Hepatocyte (in vitro differentiated cells): Measurements from ENCODE around the gene TEKT5. TPM values are rescaled to one million over a fixed set of nuclear protein-coding genes. Genes with fewer than 3 reads are reported as not detected.

ENCODE experiments used
- DNase-seq: peaks from one replicate; pipeline ENCODE4 v3.0.0-alpha.2; 2016; ENCODE audit warnings: low spot score
- H2AFZ ChIP-seq: fragments of 200-600 bp; sonication (generic); 2 replicates; pipeline ENCODE4 v1.6.0; 2016; ENCODE audit warnings: antibody characterized with exemption, mild to moderate bottlenecking
- H3K27ac ChIP-seq: fragments of 200-600 bp; sonication (generic); 2 replicates; pipeline ENCODE4 v1.5.1; 2016; ENCODE audit warnings: mild to moderate bottlenecking
- H3K27me3 ChIP-seq: fragments of 200-600 bp; sonication (generic); 2 replicates; pipeline ENCODE4 v1.6.1; 2016
- H3K36me3 ChIP-seq: fragments of 200-600 bp; sonication (generic); replicated peaks from 2 replicates; pipeline ENCODE4 v1.5.1; 2016; ENCODE audit warnings: low read depth; ENCODE audit not compliant: insufficient read depth
- H3K4me1 ChIP-seq: fragments of 200-600 bp; sonication (generic); 2 replicates; pipeline ENCODE4 v1.5.1; 2016; ENCODE audit warnings: mild to moderate bottlenecking, moderate library complexity; ENCODE audit not compliant: insufficient read depth
- H3K4me2 ChIP-seq: fragments of 200-600 bp; sonication (generic); 2 replicates; pipeline ENCODE4 v1.6.0; 2016
- H3K4me3 ChIP-seq: fragments of 200-600 bp; sonication (generic); 2 replicates; pipeline ENCODE4 v1.5.1; 2016; ENCODE audit warnings: mild to moderate bottlenecking
- H3K79me2 ChIP-seq: fragments of 200-600 bp; sonication (generic); 2 replicates; pipeline ENCODE4 v1.6.0; 2017; ENCODE audit warnings: mild to moderate bottlenecking
- H3K9me2 ChIP-seq: fragments of 200-600 bp; sonication (generic); replicated peaks from 2 replicates; pipeline ENCODE4 v1.6.0; 2017; ENCODE audit warnings: mild to moderate bottlenecking; ENCODE audit not compliant: insufficient read depth
- H3K9me3 ChIP-seq: fragments of 200-600 bp; sonication (generic); 2 replicates; pipeline ENCODE4 v1.5.1; 2016; ENCODE audit warnings: low read depth, mild to moderate bottlenecking
- H4K20me1 ChIP-seq: fragments of 200-600 bp; sonication (generic); 2 replicates; pipeline ENCODE4 v1.6.0; 2016; ENCODE audit warnings: mild to moderate bottlenecking; ENCODE audit not compliant: insufficient read depth, poor library complexity, severe bottlenecking
- EZH2 ChIP-seq: fragments of 200-600 bp; sonication (generic); IDR thresholded peaks from 2 replicates; pipeline ENCODE4 v1.6.1; 2016; ENCODE audit warnings: antibody characterized with exemption, mild to moderate bottlenecking, borderline replicate concordance
- EZH2phosphoT487 ChIP-seq: fragments of 200-600 bp; sonication (generic); IDR thresholded peaks from one replicate; pipeline ENCODE4 v1.6.1; 2018; ENCODE audit warnings: antibody characterized with exemption, mild to moderate bottlenecking, low read depth, moderate library complexity; ENCODE audit not compliant: unreplicated experiment, severe bottlenecking
- WGBS: methylation state at CpG from one replicate; pipeline ENCODE4 v1.1.6; 2016; ENCODE audit warnings: low lambda C conversion rate; ENCODE audit errors: missing lambda C conversion rate; 5-methylcytosine and 5-hydroxymethylcytosine counted together
- polyA plus RNA-seq: library from polyadenylated mRNA; unstranded; fragments of >200 nt; fragmentation: Nextera tagmentation; extraction: Ambion mirVana; gene quantifications from 2 replicates; pipeline ENCODE4 v1.2.1, GENCODE V29; 2016
- total RNA-seq: library from RNA; depleted of rRNA; stranded (reverse); fragments of >200 nt; gene quantifications from 2 replicates; pipeline ENCODE4 v1.2.3, GENCODE V29; 2014
- TF ChIP-seq, protein P1 (sequence below): fragments of 200-600 bp; sonication (generic); IDR thresholded peaks from 2 replicates; pipeline ENCODE4 v1.5.1; 2016; ENCODE audit warnings: antibody characterized with exemption, mild to moderate bottlenecking; ENCODE audit not compliant: poor library complexity

Gene TEKT5
- total and polyA plus RNA-seq, 2 experiments from 2014 or later: not detected

DNA sequence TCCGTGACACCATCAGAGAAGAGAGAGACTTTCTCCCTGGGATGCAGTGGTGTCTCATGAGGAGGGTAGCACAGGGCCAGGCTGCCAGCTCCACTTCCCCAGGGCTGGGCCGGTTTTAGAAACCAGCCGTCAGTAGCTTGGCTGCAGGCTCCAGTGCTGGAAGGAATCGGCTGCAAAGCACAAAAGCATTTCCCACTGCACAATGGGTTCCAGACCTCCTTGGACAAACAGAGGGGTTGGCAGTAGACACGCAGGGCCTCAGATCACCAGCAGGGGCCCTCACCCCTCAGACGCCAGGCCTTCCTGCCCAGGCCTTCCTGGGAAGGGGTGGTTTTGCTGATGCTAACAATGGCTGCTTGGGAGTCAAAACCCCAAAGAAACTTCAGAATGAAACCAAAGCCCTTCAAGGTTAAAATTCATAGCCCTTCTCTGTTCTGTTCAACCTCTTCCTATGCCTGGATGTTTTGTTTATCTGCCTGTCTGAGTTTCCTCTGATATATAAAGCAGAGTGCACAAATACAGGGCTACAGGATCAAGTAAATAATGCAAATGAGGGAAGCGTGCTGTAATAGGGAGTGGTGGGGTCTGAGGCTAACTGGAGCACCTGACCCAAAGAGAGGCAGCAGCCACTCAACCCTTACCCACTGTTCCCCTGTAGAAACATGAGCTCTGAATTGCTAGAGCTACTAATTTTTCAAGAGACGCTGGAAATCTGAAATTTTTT is 26.2 kb downstream of the TEKT5 start:
- no peak overlapping the region for H3K4me3 ChIP-seq
- no peaks in the 10 kb centered on the region for H4K20me1 ChIP-seq
- no peak for TF ChIP-seq EZH2
- TF ChIP-seq, protein P1, sequence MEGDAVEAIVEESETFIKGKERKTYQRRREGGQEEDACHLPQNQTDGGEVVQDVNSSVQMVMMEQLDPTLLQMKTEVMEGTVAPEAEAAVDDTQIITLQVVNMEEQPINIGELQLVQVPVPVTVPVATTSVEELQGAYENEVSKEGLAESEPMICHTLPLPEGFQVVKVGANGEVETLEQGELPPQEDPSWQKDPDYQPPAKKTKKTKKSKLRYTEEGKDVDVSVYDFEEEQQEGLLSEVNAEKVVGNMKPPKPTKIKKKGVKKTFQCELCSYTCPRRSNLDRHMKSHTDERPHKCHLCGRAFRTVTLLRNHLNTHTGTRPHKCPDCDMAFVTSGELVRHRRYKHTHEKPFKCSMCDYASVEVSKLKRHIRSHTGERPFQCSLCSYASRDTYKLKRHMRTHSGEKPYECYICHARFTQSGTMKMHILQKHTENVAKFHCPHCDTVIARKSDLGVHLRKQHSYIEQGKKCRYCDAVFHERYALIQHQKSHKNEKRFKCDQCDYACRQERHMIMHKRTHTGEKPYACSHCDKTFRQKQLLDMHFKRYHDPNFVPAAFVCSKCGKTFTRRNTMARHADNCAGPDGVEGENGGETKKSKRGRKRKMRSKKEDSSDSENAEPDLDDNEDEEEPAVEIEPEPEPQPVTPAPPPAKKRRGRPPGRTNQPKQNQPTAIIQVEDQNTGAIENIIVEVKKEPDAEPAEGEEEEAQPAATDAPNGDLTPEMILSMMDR: peak; percentile 14
- no peak overlapping the region for H2AFZ ChIP-seq
- no peaks in the 10 kb centered on the region for H3K27me3 ChIP-seq
- H3K79me2 ChIP-seq: no peaks in the 10 kb centered on the region
- H3K9me2 ChIP-seq: no peaks in the 10 kb centered on the region
- 61% methylated on average over 8 of the region's 8 CpGs for WGBS
- H3K4me2 ChIP-seq: no peak overlapping the region
- no peaks in the 10 kb centered on the region for H3K9me3 ChIP-seq
- no peak overlapping the region for H3K27ac ChIP-seq
- peak; percentile 27 for DNase-seq
- no peaks in the 10 kb centered on the region for H3K36me3 ChIP-seq
- H3K4me1 ChIP-seq: no peaks in the 10 kb centered on the region

DNA sequence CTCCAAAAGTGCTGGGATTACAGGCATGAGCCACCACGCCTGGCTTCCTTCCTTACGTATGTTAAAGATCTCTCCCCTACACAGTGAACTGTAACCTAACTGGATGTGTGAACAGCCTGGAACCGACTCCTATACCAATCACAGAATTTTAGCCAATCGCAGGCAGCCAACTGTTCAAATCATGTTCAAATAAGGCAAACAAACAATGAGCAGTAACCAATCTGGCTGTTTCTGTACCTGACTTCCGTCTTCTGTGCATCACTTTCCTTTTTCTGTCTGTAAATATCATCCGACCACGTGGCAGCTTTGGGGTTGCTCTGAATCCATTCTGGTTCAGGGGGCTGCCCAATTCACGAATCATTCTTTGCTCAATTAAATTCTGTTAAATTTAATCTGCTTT is 27.5 kb downstream of the TEKT5 start:
- H3K9me3 ChIP-seq: no peaks in the 10 kb centered on the region
- H3K4me1 ChIP-seq: no peaks in the 10 kb centered on the region
- H3K27me3 ChIP-seq: no peaks in the 10 kb centered on the region
- DNase-seq: no peak
- no peak overlapping the region for H3K27ac ChIP-seq
- TF ChIP-seq EZH2: no peak
- TF ChIP-seq, protein P1: no peak
- TF ChIP-seq EZH2phosphoT487: no peak
- H3K4me2 ChIP-seq: no peak overlapping the region
- H3K4me3 ChIP-seq: no peak overlapping the region
- WGBS: 89% methylated on average over 8 of the region's 8 CpGs
- H3K9me2 ChIP-seq: no peaks in the 10 kb centered on the region
- no peaks in the 10 kb centered on the region for H4K20me1 ChIP-seq
- H2AFZ ChIP-seq: no peak overlapping the region
- no peaks in the 10 kb centered on the region for H3K36me3 ChIP-seq
- H3K79me2 ChIP-seq: no peaks in the 10 kb centered on the region

DNA sequence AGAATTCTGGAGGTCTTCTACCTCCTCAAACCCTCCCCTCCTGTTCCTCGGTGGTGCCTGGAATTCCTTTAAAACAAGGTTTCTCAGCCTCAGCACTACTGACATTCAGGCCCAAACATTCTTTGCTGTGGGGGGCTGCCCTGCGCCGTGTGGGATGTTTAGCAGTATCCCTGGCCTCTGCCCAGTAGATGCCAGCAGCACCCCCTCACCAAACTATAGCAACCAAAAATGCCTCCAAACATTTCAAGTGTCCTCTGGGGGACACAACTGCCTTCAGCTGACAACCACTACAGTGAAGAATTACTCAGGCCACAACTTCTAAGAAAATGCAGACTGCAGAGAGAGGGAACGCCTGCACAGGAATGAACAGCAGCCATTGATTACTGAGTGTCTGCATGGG is 28.4 kb downstream of the TEKT5 start:
- Histone ChIP-seq H2AFZ (no peak overlapping the region), H3K4me1 (no peaks in the 10 kb centered on the region), H3K4me3 (no peak overlapping the region), H3K36me3 (no peaks in the 10 kb centered on the region), H3K27ac (no peak overlapping the region), H3K9me3 (no peaks in the 10 kb centered on the region), H3K79me2 (no peaks in the 10 kb centered on the region), H3K4me2 (no peak overlapping the region), H3K27me3 (no peaks in the 10 kb centered on the region), H4K20me1 (no peaks in the 10 kb centered on the region), H3K9me2 (no peaks in the 10 kb centered on the region)
- no peak for DNase-seq
- TF ChIP-seq, protein P1: no peak
- TF ChIP-seq EZH2: no peak
- TF ChIP-seq EZH2phosphoT487: no peak
- 82% methylated on average over 4 of the region's 4 CpGs for WGBS
